Fibroblast of lung (primary cell): Measurements from ENCODE around the gene CRTAC1. TPM values are rescaled to one million over a fixed set of nuclear protein-coding genes. Genes with fewer than 3 reads are reported as not detected.

Experiments
- DNase-seq, 2 donors: peaks; one replicate each; pipeline versions ENCODE4 v3.0.0 to v3.0.0-alpha.2; 2010; ENCODE audit warnings: low read depth in 2 of 2
- H2AFZ ChIP-seq: 2 replicates; pipeline ENCODE4 v1.5.1; 2012; ENCODE audit warnings: low read length, control low read depth, inconsistent platforms
- H3K27ac ChIP-seq: 2 replicates; pipeline ENCODE4 v1.5.1; 2011; ENCODE audit warnings: low read length, control low read depth; ENCODE audit not compliant: insufficient read depth
- H3K27me3 ChIP-seq: 2 replicates; pipeline ENCODE4 v1.5.1; 2011; ENCODE audit warnings: mild to moderate bottlenecking, low read length; ENCODE audit not compliant: control insufficient read depth, insufficient read depth
- H3K36me3 ChIP-seq: 2 replicates; pipeline ENCODE4 v1.5.1; 2011; ENCODE audit warnings: low read length; ENCODE audit not compliant: control insufficient read depth, insufficient read depth
- H3K4me1 ChIP-seq: 2 replicates; pipeline ENCODE4 v1.5.1; 2011; ENCODE audit warnings: low read length; ENCODE audit not compliant: control insufficient read depth, insufficient read depth; ENCODE audit errors: extremely low read depth
- H3K4me2 ChIP-seq: 2 replicates; pipeline ENCODE4 v1.5.1; 2011; ENCODE audit warnings: low read length, control low read depth; ENCODE audit not compliant: insufficient read depth; ENCODE audit errors: extremely low read depth
- H3K4me3 ChIP-seq, 4 experiments: fragments of 200-600 bp in 1 of 4; sonication (generic) in 1 of 4; replicated peaks in 1 of 4; 2 replicates each; pipeline ENCODE4 v1.5.1; 2011 to 2016; ENCODE audit warnings: low read length in 4 of 4, low read depth in 3 of 4, mild to moderate bottlenecking in 3 of 4, control low read depth in 2 of 4, inconsistent platforms in 1 of 4, mixed read lengths in 1 of 4; ENCODE audit not compliant: insufficient read depth in 1 of 4; ENCODE audit errors: control extremely low read depth in 1 of 4
- H3K79me2 ChIP-seq: 2 replicates; pipeline ENCODE4 v1.5.1; 2012; ENCODE audit warnings: mild to moderate bottlenecking, low read length, inconsistent platforms; ENCODE audit not compliant: control insufficient read depth, insufficient read depth
- H3K9ac ChIP-seq: 2 replicates; pipeline ENCODE4 v1.5.1; 2011; ENCODE audit warnings: mild to moderate bottlenecking, low read length, control low read depth; ENCODE audit not compliant: insufficient read depth
- H3K9me3 ChIP-seq: 2 replicates; pipeline ENCODE4 v1.5.1; 2012; ENCODE audit warnings: low read depth, low read length; ENCODE audit not compliant: control insufficient read depth, insufficient read depth
- H4K20me1 ChIP-seq: 2 replicates; pipeline ENCODE4 v1.5.1; 2011; ENCODE audit warnings: low read length; ENCODE audit not compliant: control insufficient read depth, insufficient read depth; ENCODE audit errors: extremely low read depth
- EZH2 ChIP-seq: IDR thresholded peaks from 2 replicates; pipeline ENCODE4 v1.5.1; 2012; ENCODE audit warnings: low read length, control low read depth, mild to moderate bottlenecking; ENCODE audit errors: missing control alignments
- polyA plus RNA-seq, 2 donors: library from polyadenylated mRNA; depleted of rRNA in 1 of 2; stranded (reverse) in 1 of 2; unstranded in 1 of 2; fragments of >200 nt; gene quantifications; 2 replicates each; pipeline ENCODE4 v1.2.1, GENCODE V29; 2011 to 2012; ENCODE audit warnings: missing spikeins in 1 of 2
- total RNA-seq: library from RNA; depleted of rRNA; stranded (reverse); fragments of >200 nt; gene quantifications from 2 replicates; pipeline ENCODE4 v1.2.1, GENCODE V29; 2014
- TF ChIP-seq, protein P1 (sequence below), 2 donors: IDR thresholded peaks in 1 of 2; conservative IDR thresholded peaks in 1 of 2; 1 replicate in 1 of 2; 2 replicates in 1 of 2; pipeline ENCODE4 v1.5.1; 2011 to 2012; ENCODE audit warnings: low read length in 2 of 2, control low read depth in 1 of 2, inconsistent platforms in 1 of 2, low read depth in 1 of 2, mild to moderate bottlenecking in 1 of 2

Gene CRTAC1
- total and polyA plus RNA-seq, 2 donors (not counting 1 experiment from before 2014, with no cell fraction given): not detected

DNA sequence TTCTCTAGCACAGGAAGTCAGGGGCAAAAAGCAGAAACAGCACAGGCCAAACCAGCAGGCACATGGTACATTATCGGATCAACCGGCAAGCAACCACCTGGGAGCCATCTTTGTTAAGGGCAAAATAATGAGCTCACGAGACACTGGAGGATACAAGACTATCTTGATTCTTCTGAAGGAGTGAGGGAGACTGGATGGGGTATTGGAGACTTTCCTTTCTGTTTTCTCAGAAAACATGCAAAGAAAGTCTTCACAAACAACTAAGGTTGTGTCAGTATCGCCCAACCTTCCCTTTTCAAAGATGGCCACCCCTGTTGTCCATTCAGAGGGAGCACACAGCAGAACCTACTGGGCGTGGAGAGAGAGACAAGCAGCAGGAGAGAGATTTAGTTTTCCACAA, 151.2 kb downstream of the CRTAC1 start:
- H3K27me3 ChIP-seq: peaks cover 7% of the 10 kb centered on the region
- H3K4me1 ChIP-seq: no peaks in the 10 kb centered on the region
- no peak overlapping the region for H3K27ac ChIP-seq
- no peaks in the 10 kb centered on the region for H3K79me2 ChIP-seq
- no peak overlapping the region for H2AFZ ChIP-seq
- no peak overlapping the region for H3K9ac ChIP-seq
- H3K9me3 ChIP-seq: no peaks in the 10 kb centered on the region
- no peak overlapping the region for H3K4me3 ChIP-seq
- no peaks in the 10 kb centered on the region for H3K36me3 ChIP-seq
- TF ChIP-seq, protein P1, sequence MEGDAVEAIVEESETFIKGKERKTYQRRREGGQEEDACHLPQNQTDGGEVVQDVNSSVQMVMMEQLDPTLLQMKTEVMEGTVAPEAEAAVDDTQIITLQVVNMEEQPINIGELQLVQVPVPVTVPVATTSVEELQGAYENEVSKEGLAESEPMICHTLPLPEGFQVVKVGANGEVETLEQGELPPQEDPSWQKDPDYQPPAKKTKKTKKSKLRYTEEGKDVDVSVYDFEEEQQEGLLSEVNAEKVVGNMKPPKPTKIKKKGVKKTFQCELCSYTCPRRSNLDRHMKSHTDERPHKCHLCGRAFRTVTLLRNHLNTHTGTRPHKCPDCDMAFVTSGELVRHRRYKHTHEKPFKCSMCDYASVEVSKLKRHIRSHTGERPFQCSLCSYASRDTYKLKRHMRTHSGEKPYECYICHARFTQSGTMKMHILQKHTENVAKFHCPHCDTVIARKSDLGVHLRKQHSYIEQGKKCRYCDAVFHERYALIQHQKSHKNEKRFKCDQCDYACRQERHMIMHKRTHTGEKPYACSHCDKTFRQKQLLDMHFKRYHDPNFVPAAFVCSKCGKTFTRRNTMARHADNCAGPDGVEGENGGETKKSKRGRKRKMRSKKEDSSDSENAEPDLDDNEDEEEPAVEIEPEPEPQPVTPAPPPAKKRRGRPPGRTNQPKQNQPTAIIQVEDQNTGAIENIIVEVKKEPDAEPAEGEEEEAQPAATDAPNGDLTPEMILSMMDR (conservative IDR thresholded peaks at IDR 0.05 in 1 of 2, IDR thresholded peaks at IDR 0.05 in 1 of 2; ENCODE audit: low read depth in 1 of 2, low read length in 2 of 2): no peak
- TF ChIP-seq EZH2: no peak
- H4K20me1 ChIP-seq: no peaks in the 10 kb centered on the region
- no peak overlapping the region for H3K4me2 ChIP-seq
- DNase-seq: no peak

DNA sequence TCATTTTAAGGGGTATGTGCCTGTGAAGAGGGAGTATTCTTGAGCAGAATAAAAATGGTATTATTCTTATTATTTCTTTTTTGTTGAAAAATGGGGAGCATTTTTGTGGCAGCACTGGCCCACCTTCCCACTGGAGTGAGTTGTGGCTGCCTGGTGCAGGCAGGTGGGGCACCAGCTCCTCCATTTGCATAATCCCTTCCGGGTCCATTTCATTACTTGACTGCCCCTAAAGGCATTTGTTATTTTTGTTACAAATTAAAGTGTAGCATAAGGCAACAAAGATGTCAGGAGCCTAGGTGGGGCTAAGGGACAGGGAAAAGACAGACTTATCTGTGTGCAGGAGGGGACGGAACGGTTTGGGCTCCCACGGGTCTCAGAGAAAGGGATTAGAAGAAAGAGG, 154.0 kb downstream of the CRTAC1 start:
- H3K9me3 ChIP-seq: no peaks in the 10 kb centered on the region
- TF ChIP-seq EZH2: no peak
- TF ChIP-seq, protein P1 (conservative IDR thresholded peaks at IDR 0.05 in 1 of 2, IDR thresholded peaks at IDR 0.05 in 1 of 2; ENCODE audit: low read depth in 1 of 2, low read length in 2 of 2): no peak
- H3K4me2 ChIP-seq: no peak overlapping the region

DNA sequence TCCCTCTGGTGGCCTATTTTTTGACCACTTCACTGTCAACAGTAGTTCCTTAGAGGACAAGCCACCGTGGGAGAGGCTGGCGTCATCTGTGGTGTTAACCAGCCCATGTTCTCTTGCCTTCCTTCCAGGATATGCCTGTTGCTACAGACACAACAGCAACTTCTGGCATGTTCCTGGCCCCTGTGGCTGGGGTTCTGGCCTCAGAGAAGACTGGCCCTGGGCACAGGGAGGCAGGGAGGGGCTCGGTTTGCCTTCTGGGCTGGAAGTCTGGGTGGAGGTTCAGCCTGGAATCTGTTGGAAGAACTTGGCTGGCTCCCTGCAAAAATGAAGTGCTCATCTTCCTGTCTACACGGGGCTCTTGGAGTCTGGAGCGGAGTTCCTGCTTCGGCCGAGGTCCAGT, 155.0 kb downstream of the CRTAC1 start:
- Histone ChIP-seq H3K4me1 (no peaks in the 10 kb centered on the region), H3K4me2 (no peak overlapping the region), H4K20me1 (no peaks in the 10 kb centered on the region), H3K4me3 (no peak overlapping the region), H3K9me3 (no peaks in the 10 kb centered on the region), H3K27me3 (peaks cover 27% of the 10 kb centered on the region), H3K27ac (no peak overlapping the region), H2AFZ (no peak overlapping the region), H3K79me2 (no peaks in the 10 kb centered on the region), H3K36me3 (no peaks in the 10 kb centered on the region), H3K9ac (no peak overlapping the region)
- DNase-seq: no peak
- TF ChIP-seq, protein P1 (conservative IDR thresholded peaks at IDR 0.05 in 1 of 2, IDR thresholded peaks at IDR 0.05 in 1 of 2; ENCODE audit: low read depth in 1 of 2, low read length in 2 of 2): no peak
- TF ChIP-seq EZH2: no peak

More for the DNA sequence above, 154.0 kb downstream of the CRTAC1 start:
- Histone ChIP-seq H3K27me3 (peaks cover 23% of the 10 kb centered on the region), H3K4me3 (no peak overlapping the region), H3K9ac (no peak overlapping the region), H4K20me1 (no peaks in the 10 kb centered on the region), H3K36me3 (no peaks in the 10 kb centered on the region), H3K79me2 (no peaks in the 10 kb centered on the region), H2AFZ (no peak overlapping the region), H3K4me1 (no peaks in the 10 kb centered on the region), H3K27ac (no peak overlapping the region)
- no peak for DNase-seq
